Fibroblast of peridontal ligament (primary cell): Measurements from ENCODE around the gene KRTAP9-8.
"Not testable (repeated sequence)": the region's sequence is repeated elsewhere in the genome, so short reads cannot be mapped to it uniquely, and the experiment has no call there.

ENCODE experiments used
- DNase-seq: peaks from one replicate; pipeline ENCODE4 v3.0.0-alpha.2; 2010; ENCODE audit errors: extremely low read depth

The KRTAP9-8 gene

GRCh38 chr17:41237949-41238437 lies at the start of gene KRTAP9-8:
Gene KRTAP9-8, plus strand, starts transcription at chr17:41237999. Its CDS starts 53 bp downstream, at chr17:41238052.
- not testable (repeated sequence) for DNase-seq

GRCh38 chr17:41189837-41190318 lies 47.9 kb upstream of the KRTAP9-8 start, which contains the start of gene KRTAP9-1:
Gene KRTAP9-1, plus strand, starts transcription at chr17:41189887. Its CDS starts 0 bp downstream, at chr17:41189887.
- DNase-seq = not testable (repeated sequence)

DNA sequence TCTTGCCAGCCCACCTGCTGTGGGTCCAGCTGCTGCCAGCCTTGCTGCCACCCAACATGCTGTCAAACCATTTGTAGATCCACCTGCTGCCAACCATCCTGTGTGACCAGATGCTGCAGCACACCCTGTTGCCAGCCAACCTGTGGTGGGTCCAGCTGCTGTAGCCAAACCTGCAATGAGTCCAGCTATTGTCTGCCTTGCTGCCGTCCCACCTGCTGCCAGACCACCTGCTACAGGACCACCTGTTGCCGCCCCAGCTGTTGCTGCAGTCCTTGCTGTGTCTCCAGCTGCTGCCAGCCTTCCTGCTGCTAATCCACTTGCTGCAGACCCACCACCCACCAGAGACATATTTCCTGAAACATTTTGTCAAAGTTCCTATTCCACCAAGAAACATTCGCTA lies 47.5 kb upstream of the KRTAP9-8 start:
- DNase-seq = no peak

- DNase-seq = no peak
Observed at GRCh38 chr17:41196068-41196467, 41.7 kb upstream of the KRTAP9-8 start.

- no peak for DNase-seq
Observed at GRCh38 chr17:41199421-41200078, 38.2 kb upstream of the KRTAP9-8 start.

- DNase-seq = peak; percentile 46
Observed at GRCh38 chr17:41211845-41212466, 25.8 kb upstream of the KRTAP9-8 start.

- no peak for DNase-seq
Observed at GRCh38 chr17:41212524-41213169, 25.2 kb upstream of the KRTAP9-8 start.

DNA sequence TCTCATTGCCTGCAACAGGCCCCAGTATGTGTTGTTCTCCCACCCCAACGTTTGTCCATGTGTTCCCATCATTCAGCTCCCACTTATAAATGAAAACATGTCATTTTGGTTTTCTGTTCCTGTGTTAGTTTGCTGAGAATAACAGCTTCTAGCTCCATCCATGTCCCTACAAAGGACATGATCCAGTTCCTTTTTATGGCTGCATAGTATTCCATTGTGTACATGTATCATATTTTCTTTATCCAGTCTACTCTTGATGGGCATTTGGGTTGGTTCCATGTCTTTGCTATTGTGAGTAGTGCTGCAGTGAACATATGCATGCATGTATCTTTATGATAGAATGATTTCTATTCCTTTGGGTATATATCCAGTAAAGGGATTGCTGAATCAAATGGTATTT lies 22.1 kb upstream of the KRTAP9-8 start:
- DNase-seq = no peak

GRCh38 chr17:41223821-41224220 lies 14.0 kb upstream of the KRTAP9-8 start:
- DNase-seq = peak; percentile 58

GRCh38 chr17:41226051-41226450 lies 11.7 kb upstream of the KRTAP9-8 start:
- no peak for DNase-seq

DNA sequence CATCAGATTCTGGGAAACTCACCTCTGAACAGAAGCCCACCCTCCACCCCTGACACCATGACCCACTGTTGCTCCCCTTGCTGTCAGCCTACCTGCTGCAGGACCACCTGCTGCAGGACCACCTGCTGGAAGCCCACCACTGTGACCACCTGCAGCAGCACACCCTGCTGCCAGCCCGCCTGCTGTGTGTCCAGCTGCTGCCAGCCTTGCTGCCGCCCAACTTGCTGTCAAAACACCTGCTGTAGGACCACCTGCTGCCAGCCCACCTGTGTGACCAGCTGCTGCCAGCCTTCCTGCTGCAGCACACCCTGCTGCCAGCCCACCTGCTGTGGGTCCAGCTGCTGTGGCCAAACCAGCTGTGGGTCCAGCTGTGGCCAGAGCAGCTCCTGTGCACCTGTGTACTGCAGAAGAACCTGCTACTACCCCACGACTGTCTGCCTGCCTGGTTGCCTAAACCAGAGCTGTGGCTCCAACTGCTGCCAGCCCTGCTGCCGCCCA lies 11.2 kb upstream of the KRTAP9-8 start, which contains the start of gene KRTAP9-2:
KRTAP9-2 (plus strand) TSS at position 51 of the 498 bp plus-strand sequence; CDS start at position 58, 7 bp downstream.
- DNase-seq = not testable (repeated sequence)

- DNase-seq = no peak
Observed at GRCh38 chr17:41230094-41230493, 7.7 kb upstream of the KRTAP9-8 start.

DNA sequence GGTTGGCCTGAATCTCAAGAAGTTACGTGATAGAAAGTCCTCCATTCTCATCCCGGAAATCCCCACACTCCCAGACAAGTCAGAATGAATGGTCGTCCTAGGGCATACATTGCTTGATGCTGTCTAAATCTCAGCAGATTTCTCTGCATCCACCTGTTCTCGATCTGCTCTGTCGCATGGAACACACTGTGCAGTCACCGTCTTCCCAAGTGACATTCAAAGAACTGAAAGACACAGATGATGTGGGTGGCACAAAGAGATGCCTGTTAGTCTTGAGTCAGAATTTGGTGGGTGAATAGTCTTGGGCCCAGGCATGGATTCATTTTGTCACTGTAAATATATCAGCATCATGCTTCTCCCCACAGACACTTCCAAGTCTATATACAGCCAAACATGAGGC lies 6.1 kb upstream of the KRTAP9-8 start:
- no peak for DNase-seq

DNA sequence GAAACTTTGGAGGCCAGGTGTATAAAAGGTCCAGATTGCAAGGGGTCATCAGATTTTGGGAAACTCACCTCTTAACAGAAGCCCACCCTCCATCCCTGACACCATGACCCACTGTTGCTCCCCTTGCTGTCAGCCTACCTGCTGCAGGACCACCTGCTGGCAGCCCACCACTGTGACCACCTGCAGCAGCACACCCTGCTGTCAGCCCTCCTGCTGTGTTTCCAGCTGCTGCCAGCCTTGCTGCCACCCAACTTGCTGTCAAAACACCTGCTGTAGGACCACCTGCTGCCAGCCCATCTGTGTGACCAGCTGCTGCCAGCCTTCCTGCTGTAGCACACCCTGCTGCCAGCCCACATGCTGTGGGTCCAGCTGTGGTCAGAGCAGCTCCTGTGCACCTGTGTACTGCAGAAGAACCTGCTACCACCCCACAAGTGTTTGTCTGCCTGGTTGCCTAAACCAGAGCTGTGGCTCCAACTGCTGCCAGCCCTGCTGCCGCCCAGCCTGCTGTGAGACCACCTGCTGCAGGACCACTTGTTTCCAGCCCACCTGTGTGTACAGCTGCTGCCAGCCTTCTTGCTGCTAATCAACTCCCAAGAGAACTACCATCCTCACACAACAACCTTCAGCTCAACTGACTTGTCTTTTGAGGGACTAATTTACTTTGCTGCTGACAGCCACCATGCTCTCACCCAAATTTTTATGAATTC lies 5.2 kb upstream of the KRTAP9-8 start, which contains the start of gene KRTAP9-3:
KRTAP9-3 (plus strand) TSS at position 51 of the 707 bp plus-strand sequence; CDS start at position 104, 53 bp downstream.
- not testable (repeated sequence) for DNase-seq

- not testable (repeated sequence) for DNase-seq
Observed at GRCh38 chr17:41237116-41237515, 683 bp upstream of the KRTAP9-8 start.

- DNase-seq = not testable (repeated sequence)
Observed at GRCh38 chr17:41246995-41247787, 9.4 kb downstream of the KRTAP9-8 start.

DNA sequence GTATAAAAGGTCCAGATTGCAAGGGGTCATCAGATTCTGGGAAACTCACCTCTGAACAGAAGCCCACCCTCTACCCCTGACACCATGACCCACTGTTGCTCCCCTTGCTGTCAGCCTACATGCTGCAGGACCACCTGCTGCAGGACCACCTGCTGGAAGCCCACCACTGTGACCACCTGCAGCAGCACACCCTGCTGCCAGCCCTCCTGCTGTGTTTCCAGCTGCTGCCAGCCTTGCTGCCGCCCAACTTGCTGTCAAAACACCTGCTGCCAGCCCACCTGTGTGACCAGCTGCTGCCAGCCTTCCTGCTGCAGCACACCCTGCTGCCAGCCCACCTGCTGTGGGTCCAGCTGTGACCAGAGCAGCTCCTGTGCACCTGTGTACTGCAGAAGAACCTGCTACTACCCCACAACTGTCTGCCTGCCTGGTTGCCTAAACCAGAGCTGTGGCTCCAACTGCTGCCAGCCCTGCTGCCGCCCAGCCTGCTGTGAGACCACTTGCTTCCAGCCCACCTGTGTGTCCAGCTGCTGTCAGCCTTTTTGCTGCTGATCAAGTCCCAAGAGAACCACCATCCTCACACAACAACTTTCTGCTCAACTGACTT lies 11.9 kb downstream of the KRTAP9-8 start, which contains the start of gene KRTAP9-4:
KRTAP9-4 (plus strand) TSS at position 51 of the 604 bp plus-strand sequence; CDS start at position 85, 34 bp downstream.
- not testable (repeated sequence) for DNase-seq

DNA sequence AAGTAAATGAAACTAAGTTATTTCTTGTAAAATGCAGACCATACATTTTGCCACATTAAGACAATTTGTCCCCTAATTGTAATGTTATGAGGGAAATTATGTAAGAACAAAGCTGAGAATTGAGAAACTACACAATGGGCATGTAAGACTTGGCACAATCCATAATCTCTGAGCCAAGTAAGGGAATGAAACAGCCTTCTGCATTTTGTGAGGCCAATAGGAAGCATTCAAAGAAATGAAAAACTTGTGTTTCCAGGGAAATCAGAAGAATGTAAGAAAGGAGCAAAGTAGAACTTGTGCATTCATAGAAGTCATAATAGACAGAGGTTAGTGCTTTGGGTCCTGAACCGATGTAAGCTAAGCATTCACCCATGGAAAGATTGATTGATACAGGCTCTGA lies 13.5 kb downstream of the KRTAP9-8 start:
- DNase-seq = peak; percentile 58

DNA sequence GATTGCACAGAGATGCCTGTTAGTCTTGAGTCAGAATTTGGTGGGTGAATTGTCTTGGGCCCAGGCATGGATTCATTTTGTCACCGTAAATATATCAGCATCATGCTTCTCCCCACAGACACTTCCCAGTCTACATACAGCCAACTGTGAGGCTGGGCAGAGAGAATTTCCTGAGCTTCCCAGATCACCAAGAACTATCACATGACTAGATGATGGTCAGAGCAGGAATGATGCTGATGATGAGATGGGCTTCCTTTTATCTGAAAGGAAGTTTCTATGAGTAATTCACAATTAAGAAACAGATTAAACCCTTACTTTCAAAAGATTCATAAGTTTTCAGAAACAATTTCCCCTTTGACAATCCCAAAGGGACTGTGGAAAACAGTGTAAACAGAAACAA lies 17.1 kb downstream of the KRTAP9-8 start:
- DNase-seq = peak; percentile 30
